KBM-7 (cell line): ENCODE measurements around the gene ZC3H7A.
A peak's percentile ranks its signal among the peaks of the same experiment; 100 is the strongest.

Source experiments
- DNase-seq: peaks from one replicate; pipeline ENCODE4 v3.0.0-alpha.2; 2015
- in situ Hi-C: fragments of 300-500 bp; cut with MboI; formaldehyde crosslinking; loops from 2 replicates; pipeline ENCODE4 v1.14.3; 2020; ENCODE audit warnings: low sequenced_read_pairs, low pct_unique_long_range_greater_than_20kb, mixed read lengths

ZC3H7A gene

DNA sequence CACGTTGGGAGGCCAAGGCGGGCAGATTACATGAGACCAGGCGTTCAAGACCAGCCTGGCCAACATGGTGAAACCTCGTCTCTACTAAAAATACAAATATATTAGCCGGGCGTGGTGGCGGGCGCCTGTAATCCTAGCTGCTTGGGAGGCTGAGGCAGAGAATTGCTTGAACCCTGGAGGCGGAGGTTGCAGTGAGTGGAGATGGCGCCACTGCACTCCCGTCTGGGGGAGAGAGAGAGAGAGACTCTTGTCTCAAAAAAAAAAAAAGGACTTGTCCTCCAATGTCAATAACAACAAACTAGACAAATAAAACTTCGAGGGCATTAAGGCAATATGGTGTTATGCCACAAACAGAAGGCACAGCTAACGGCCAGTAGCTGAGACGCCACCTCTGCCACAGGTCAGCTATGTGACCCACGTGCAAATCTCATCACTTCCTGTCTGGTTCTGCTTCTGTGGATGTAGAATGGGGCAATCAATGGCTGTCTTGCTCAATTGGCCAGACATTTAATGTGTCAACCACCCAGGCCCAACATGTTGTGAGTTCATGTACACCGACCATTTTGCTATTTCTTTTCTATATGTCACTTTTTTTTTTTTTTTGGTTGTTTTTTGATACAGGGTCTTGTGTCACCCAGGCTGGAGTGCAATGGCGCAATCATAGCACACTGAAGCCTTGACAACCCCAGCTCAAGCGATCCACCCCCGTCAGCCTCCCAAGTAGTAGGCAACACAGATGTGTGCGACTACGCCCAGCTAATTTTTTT lies 53.6 kb downstream of the ZC3H7A start:
- in situ Hi-C loops: no loop called here
- DNase-seq: peak; percentile 45

DNA sequence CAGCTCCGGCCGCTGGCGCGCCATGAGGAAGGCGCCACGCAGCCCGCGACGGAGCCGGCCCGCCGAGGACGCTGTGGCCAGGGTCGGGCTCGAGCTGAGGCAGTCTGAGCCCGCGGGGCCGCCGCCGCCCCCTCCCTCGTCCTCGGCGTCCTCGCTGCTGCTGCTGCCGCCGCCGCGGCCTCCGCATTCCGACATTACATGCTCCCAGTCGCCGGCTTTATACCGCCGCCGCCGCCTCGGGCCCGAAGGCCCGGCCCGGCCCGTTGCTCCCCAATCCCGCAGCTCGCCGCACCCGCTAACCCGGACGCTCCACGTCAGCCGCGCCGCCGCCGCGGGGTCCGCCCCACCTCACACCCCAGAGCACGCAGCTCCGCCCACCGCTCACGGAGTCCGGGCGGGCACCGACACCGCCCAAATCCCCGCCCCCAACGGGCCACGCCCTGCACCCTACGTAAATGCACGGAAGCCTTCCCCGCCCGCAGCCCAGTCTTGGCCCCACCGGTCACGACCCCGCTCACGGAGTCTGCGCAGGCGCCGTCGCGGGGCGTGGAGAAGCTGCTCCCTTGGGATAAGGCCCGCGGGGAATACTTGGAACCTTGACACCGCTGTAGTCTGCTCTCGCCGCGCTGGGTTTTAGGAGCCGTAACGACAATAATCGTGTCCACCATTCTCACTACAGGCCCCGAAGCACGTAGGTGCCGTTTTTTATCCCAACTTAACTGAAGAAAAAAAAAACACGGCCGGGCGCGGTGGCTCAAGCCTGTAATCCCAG lies 54.3 kb downstream of the ZC3H7A start, which contains the start of gene TXNDC11:
TXNDC11 (minus strand) TSS at position 322 of the 772 bp plus-strand sequence; CDS start at position 195, 127 bp downstream.
- peak; percentile 99 for DNase-seq
- in situ Hi-C loops: no loop called here

DNA sequence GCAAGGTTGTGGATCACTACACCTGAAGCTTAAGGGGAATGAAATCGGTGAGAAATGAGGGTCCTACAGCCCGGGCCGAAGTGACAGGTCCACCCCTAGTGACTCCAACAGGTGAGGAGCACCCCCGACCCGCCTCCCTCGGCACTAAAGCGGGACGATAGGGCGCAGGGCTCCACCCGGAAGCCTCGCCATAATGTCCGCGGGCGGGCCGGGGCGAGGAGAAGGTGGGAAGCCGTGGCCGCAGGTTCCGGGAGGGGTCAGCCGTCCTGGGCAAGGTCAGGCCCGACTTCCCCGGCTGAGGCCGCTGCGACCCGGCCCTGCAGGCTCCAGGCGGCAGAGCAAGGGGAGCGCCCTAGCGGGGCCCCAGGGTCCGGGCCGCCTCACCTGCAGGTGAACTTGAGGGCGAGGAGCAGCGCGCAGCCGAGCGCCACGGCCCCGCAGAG lies 54.9 kb downstream of the ZC3H7A start:
- in situ Hi-C loops: no loop called here
- peak; percentile 36 for DNase-seq

DNA sequence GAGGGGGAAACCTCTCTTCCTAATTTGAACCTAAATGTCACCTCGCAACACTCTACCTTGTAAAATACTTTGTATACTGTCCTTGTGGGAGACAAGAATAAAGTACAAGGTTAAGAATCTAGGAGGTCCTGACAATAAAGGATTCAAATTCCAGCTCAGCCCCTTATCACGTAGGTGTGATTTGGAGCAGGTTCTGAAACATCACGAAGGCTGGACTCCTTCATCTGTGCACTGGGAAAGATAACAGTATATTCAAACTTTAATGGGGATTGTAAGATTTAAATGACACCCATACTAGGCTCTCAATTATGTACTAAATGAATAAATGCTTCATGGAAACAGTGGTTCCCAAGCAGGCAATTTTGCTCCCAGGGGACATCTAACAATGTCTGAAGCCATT lies 56.5 kb downstream of the ZC3H7A start:
- in situ Hi-C loops: no loop called here
- no peak for DNase-seq

DNA sequence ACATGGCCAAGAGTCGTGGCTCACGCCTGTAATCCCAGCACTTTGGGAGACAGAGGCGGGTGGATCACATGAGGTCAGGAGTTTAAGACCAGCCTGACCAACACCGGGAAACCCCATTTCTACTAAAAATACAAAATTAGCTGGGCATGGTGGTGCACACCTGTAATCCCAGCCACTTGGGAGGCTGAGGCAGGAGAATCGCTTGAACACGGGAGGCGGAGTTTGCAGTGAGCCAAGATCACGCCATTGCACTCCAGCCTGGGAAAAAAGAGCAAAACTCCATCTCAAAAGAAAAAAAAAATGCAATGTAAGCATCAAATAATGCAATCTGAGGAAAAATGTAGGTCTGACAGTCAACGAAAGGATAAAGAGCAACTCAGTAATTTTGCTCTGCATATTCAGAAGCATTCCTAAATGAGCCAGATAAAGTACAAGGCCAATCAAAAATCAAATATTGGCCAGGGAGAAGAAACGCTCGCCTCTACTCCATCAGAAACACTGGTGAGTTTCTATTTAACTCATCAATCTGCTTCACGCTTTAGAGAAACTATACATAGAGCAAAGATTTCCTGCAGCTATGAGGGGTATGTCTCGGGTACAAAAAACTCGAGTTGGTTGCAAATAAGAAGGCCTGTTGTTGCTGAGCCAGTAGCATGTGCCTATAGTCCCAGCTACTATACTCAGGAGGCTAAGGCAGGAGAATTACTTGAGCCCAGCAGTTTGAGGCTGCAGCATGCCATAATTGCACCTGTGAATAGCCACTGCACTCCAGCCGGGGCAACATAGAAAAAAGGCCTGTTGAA lies 58.1 kb downstream of the ZC3H7A start:
- DNase-seq: no peak
- in situ Hi-C loops: no loop called here

DNA sequence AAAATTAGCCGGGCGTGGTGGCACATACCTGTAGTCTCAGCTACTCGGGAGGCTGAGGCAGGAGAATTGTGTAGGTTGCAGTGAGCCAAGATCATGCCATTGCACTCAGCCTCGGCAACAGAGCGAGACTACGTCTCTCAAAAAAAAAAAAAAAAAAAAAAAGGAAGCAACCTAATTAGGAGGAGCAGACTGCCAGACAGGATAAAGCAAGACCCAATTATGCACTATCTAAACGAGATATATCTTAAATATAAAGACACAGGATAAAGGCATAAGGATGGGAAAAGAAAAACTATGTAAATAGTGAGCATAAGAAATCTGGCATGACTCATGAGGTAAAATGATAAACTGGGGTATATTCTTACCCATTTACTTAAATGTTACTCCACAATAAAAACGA lies 59.3 kb downstream of the ZC3H7A start:
- in situ Hi-C loops: no loop called here
- DNase-seq: peak; percentile 56

DNA sequence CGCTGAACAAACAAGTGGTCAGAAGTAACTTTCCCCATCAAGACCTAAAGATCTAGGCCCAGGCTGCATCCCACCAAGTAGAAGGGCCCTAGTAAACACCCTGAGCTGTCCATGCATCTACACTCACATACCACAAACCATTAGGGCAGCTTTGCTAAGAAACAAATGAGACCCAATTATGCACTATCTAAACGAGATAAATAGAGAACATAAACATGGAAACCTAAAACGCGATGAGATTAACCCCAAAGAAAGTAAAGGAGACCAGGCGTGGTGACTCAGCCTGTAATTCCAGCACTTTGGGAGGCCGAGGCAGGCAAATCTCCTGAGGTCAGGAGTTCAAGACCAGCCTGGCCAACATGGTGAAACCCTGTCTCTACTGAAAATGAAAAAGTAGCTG lies 60.2 kb downstream of the ZC3H7A start:
- DNase-seq: no peak
- in situ Hi-C loops: no loop called here

DNA sequence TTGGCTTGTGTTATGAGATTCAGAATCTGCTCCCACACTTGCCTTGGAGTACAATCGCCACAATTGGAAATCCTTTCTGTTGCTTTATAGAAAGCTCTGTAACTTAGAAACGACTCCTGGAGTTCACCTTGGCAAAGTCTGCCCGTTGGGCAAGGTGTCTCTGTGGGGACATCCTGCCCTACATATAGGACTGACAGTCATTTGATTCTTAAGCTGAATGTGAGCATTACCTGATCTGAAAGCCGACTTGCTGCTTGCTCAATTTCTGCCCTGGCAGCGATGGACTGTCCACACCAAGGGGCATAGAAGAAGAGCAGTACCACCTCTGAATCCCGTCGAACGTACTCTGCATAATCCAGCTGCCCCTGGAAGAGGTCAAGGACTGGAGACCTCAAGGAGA lies 61.3 kb downstream of the ZC3H7A start:
- in situ Hi-C loops: no loop called here
- no peak for DNase-seq

DNA sequence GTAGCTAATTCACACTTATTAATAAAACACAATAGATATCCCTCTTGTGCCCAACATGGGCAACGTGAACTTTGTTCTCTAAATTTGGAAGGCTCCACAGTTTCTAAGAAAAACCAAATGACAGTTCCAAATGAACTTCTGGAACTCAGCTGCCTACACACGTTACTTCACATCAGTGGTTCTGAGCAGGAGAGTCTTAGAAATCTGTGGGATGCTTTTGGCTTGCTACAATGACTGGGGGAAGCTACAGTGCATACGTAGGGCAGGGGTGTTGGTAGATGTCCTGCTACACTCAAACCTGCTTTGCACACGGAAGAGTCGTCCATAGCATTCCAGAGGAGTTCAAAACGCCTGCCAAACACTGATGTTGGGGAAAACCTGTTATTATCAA lies 62.4 kb downstream of the ZC3H7A start:
- in situ Hi-C loops: no loop called here
- DNase-seq: no peak

DNA sequence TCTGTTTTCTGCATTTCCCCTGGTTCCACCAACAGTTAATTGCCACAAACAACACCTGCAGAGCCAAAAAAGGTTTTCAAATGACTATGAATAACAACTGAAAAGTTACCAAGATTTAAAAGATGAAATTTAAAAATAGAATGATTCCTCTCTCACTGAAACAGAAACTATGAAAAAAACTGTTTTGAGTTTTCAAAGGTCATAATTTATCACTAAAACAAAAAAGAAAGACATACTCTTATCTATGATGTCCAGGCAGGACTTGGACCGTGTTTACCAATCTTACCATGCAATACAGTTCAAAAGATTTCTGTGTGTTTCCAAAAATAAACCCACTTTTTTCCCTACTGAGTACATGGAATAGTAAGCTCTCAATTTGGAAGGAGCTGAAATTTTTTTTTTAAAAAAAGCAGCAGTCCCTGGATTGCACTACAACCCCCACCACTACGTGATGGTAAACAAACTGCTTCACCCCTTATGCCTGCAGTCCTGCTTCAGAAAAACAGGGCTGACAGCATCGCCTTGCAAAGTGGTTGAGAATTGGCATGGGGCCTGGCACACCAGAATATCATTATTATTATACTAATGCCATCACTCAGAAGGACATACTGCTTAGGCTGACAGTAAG lies 62.9 kb downstream of the ZC3H7A start:
- DNase-seq: no peak
- in situ Hi-C loops: no loop called here

DNA sequence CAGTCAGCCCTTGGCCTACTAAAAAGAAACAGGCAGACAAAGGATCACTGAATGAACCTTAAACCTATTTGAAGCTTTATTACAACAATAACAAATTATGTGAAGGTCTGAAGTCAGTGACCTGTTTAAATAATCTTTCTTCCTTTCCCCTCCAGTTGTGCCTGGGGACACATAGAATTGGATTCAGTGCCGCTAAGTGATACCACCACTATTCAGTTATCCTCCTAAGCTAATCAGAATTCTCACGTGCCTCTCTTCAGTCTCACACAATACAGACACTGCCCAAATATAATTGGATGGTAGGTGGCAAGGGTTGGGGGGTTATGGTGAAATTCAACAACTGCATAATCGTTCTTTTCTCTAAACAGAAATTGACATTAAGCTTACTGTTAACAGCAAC lies 65.8 kb downstream of the ZC3H7A start:
- in situ Hi-C loops: no loop called here
- DNase-seq: no peak

DNA sequence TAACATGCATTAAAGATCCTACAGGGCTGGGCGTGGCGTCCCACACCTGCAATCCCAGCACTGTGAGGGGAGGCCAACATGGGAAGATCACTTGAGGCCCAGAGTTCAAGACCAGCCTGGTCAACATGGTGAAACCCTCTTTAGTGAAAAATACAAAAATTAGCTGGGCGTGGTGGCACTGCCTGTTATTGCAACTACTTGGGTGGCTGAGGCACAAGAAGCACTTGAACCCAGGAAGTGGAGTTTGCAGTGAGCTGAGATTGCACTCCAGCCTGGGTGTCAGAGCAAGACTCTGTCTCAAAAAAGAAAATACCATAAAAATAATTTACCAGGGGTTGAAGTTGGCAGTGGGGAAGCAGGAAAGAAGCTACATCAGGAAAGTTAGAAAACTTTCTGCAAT lies 67.3 kb downstream of the ZC3H7A start:
- in situ Hi-C loops: no loop called here

DNA sequence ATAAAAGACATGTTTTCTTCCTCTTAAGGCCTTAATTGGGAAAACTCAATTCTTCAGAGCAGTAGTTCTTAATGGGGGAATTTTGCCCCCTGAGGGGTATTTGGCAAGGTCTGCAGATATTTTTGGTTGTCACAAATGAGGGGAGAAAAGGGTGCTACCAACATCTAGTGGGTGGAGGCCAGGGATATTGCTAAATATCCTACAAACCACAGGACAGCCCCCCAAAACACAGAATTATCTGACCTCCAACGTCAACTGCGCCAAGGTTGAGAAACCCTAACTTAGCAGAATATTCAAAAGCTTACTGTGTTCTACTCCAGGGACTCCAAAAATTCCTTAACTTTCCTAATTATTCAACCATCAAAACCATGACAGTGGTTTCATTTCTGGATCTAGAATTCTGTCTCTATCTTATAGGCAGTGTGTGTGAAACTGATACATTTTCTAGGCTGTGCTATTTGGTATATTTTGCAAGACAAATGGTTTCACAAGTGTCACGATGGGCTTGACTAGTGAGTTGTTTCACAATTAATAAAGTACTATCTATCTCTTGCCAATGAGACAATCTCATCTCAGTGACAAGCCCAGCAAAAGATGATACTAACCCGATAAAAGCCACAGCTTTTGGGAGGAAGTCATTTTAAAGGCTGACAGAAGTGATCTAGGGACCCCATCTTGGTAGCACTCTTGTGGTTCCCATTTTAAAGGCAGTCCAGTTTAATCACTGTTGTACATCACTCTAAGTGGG lies 69.1 kb downstream of the ZC3H7A start:
- no peak for DNase-seq
- in situ Hi-C loops: no loop called here

More for the DNA sequence above, 67.3 kb downstream of the ZC3H7A start:
- no peak for DNase-seq

DNA sequence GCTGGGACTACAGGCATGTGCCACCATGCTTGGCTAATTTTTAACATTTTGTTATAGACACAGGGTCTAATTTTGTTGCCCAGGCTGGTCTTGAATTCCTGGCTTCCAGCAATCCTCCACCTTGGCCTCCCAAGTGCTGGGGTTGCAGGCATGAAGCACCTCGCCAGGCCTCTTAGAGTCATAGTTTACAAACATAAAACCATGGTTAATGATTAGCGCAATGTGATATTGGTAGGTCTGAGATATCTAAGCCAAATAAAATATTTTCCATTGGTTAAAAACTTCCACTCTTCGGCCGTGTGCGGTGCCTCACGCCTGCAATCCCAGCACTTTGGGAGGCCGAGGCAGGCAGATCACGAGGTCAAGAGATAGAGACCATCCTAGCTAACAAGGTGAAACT lies 71.0 kb downstream of the ZC3H7A start:
- no peak for DNase-seq
- in situ Hi-C loops: no loop called here

DNA sequence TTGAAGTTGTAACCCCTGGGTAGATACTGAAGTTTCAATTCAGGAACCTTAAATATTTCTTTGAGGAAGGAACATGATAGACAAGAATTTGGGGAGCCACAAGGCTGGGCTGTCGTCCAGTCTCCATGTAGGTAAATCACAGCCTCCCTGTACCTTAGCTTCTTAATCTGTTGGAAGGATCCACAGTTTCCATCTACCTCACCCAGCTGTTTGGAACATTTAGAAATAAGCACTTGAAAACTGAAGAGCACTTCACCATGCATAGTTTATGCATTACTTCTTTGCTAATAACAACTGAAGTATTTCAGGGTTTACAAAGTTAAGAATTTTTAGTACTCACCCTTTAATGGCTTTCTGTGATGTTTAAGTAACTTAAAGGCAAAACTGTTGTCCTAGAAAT lies 71.6 kb downstream of the ZC3H7A start:
- in situ Hi-C loops: no loop called here
- no peak for DNase-seq

DNA sequence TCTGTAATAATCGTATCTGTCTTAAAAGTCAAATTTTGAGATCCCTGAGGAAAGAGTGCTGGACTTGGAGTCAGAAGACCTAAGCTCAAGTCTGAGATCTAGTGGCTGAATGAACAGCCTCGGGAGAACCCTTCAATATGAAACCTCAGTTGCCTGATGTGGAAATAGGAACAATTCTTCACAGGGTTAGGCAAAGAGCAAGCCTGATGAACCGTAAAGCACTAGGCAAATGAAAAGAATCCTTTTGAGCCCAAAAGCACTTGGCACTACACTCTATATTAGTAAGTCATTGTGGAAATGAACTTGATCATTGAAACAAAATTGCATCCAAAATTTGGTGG lies 74.6 kb downstream of the ZC3H7A start:
- DNase-seq: no peak
- in situ Hi-C loops: no loop called here

DNA sequence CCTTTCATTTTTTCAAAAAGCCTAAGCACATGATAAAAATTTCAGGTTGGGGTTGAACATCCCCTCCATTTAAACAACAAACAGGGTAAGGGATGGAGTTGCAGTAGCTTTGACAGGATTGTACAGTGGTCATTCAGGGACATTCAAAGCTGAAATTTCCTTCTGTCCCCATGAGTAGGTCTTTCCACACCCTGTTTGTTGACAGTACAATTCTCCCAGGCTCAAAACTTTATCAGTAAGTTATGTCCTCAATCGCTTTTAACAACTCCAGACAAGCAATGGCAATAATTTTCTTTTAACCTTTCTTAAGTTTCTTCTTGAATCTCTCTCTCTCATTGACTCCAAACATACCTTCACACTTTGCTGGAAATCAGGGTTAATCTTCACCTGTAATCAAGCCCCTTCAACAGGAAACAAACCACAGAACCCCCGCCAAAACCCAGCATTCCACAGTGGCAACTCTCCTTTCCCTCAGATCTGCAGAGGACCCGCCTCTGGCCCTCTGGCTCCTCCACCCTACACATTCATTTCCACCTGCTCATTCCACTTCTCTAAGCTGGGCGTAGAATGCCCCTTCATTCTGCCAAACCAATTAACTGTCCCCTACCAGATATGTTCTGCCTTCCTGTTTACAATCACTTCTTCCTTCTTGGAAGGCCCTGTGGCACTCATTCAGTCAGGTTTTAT lies 75.1 kb downstream of the ZC3H7A start:
- DNase-seq: peak; percentile 21
- in situ Hi-C loops: no loop called here

DNA sequence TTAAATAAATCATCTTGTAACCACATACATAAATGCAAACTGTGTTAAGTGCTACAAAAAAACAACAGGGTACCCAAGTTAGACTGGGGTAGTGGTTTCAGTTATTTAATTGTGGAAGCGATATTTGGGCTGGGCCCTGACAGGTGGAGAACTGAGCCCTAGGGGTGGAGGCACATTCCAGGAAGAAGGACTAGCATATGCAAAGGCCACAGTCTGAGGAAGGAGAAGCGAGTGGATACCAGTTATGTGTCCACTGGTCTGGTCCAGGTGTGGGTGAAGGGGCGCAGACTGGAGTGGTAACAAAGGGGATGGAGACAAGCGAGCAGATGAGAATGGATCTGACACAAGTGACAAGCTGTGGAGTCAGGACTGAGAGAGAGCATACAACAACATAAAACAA lies 77.3 kb downstream of the ZC3H7A start:
- in situ Hi-C loops: no loop called here
- no peak for DNase-seq
